ENCODE data around the gene FZD4. TPM values are rescaled to one million over a fixed set of nuclear protein-coding genes. Genes with fewer than 3 reads are reported as not detected.

FZD4 gene
- total RNA-seq, 2 experiments from 2014 or later: 0.14 to 0.21 TPM

GRCh38 chr11:86901599-86901998 is 53.6 kb downstream of the FZD4 start:
- H3K27ac Mint-ChIP-seq: no peak overlapping the region
- no peaks in the 10 kb centered on the region for H3K36me3 Mint-ChIP-seq (ENCODE audit: low read depth)
- no peaks in the 10 kb centered on the region for H3K9me3 Mint-ChIP-seq (ENCODE audit: low read depth)
- no peaks in the 10 kb centered on the region for H3K4me1 Mint-ChIP-seq
- intact Hi-C loops (cut with DNase I, micrococcal nuclease): no loop called here
- no peak overlapping the region for H3K4me3 Mint-ChIP-seq
- CTCF ChIA-PET: no interaction called here
- no peak for DNase-seq
- no peaks in the 10 kb centered on the region for H3K27me3 Mint-ChIP-seq
- no peak for ATAC-seq
- POLR2A ChIA-PET: no interaction called here

- POLR2A ChIA-PET: no interaction called here
- intact Hi-C loops (cut with DNase I, micrococcal nuclease): no loop called here
- no peaks in the 10 kb centered on the region for H3K36me3 Mint-ChIP-seq (ENCODE audit: low read depth)
- DNase-seq (no peak), ATAC-seq (no peak)
- no peaks in the 10 kb centered on the region for H3K27me3 Mint-ChIP-seq
- H3K9me3 Mint-ChIP-seq (ENCODE audit: low read depth): no peaks in the 10 kb centered on the region
- CTCF ChIA-PET: no interaction called here
- no peak overlapping the region for H3K27ac Mint-ChIP-seq
- H3K4me1 Mint-ChIP-seq: no peaks in the 10 kb centered on the region
- H3K4me3 Mint-ChIP-seq: no peak overlapping the region
Observed at GRCh38 chr11:86900162-86900561, 55.0 kb downstream of the FZD4 start.

DNA sequence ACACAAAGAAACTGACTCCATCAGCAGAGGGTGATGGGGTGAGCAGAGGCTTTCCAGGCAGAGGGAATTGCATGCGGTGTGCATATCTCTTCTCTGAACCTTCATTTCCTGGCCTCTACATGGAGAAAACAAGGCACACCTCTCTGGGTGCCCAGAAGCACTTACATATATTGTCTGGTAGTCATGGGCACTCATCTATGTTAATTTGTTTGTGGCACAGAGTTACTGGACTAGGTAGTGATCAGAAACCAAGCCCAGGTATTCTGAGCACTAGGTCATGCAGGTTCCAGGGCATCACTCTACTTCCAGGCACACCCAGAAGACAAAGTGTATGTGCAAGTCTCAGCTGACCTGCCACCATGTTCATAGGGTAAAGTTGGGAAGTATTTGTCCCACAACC is 56.5 kb downstream of the FZD4 start:
- intact Hi-C loops (cut with DNase I, micrococcal nuclease): no loop called here
- Mint-ChIP-seq H3K4me3 (no peak overlapping the region), H3K4me1 (no peaks in the 10 kb centered on the region), H3K27ac (no peak overlapping the region), H3K9me3 (ENCODE audit: low read depth) (no peaks in the 10 kb centered on the region), H3K36me3 (ENCODE audit: low read depth) (no peaks in the 10 kb centered on the region), H3K27me3 (no peaks in the 10 kb centered on the region)
- DNase-seq (no peak), ATAC-seq (no peak)
- POLR2A ChIA-PET: no interaction called here
- CTCF ChIA-PET: no interaction called here

DNA sequence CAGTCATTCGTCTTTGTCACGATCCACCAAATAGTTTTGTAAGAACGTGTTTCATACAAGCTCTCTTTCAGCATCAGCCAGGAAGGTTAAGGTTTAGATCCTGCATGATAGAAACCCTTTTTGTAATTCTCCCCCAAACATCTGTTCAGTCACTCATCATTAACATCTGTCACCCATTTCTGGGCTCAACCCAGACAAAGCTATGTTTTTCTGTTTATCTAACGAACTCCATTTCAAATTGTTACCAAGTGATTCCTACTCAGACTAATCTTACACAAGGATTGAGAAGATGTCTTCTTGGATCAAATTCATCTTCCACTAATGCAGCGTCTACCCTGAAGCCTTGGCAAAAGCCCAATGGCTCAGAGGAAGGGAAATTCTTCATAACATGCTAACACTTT is 58.8 kb downstream of the FZD4 start:
- H3K4me1 Mint-ChIP-seq: no peaks in the 10 kb centered on the region
- ChIA-PET POLR2A (no interaction called here), CTCF (no interaction called here)
- no peaks in the 10 kb centered on the region for H3K27me3 Mint-ChIP-seq
- DNase-seq (no peak), ATAC-seq (no peak)
- no peak overlapping the region for H3K27ac Mint-ChIP-seq
- H3K9me3 Mint-ChIP-seq (ENCODE audit: low read depth): no peaks in the 10 kb centered on the region
- intact Hi-C loops (cut with DNase I, micrococcal nuclease): no loop called here
- no peaks in the 10 kb centered on the region for H3K36me3 Mint-ChIP-seq (ENCODE audit: low read depth)
- H3K4me3 Mint-ChIP-seq: no peak overlapping the region

Other genes with a start within 250 kb of the FZD4 start
- 1 to 10 TPM in 1 of 2 experiments, under 1 TPM in 1; 0.62 to 1.5 TPM for gene PRSS23, start 154.9 kb downstream of the FZD4 start, total RNA-seq
- gene TMEM135, start 82.5 kb upstream of the FZD4 start, total RNA-seq: 10 to 100 TPM; 25.5 to 26.0 TPM